ENCODE results near the gene AP3S2. TPM values are rescaled to one million over a fixed set of nuclear protein-coding genes. Genes with fewer than 3 reads are reported as not detected.

The AP3S2 gene
- total and polyA plus RNA-seq, 2 of the 13 experiments (the other 11 are each of a cell fraction or from before 2014, with no cell fraction given) = 17.6 to 44.4 TPM

- Histone ChIP-seq H3K79me2 (ENCODE audit: insufficient read depth, low read length) (no peaks in the 10 kb centered on the region), H3K27ac (ENCODE audit: extremely low read length, insufficient read depth, low read length) (no peak overlapping the region), H3K9ac (ENCODE audit: insufficient read depth, low read depth, low read length) (no peak overlapping the region), H3K4me2 (ENCODE audit: low read depth, low read length) (no peak overlapping the region), H3K36me3 (replicated peaks in 1 of 2; ENCODE audit: control insufficient read depth in 1 of 2, insufficient read depth in 2 of 2, low read length in 2 of 2) (peaks cover 10 to 46% of the 10 kb centered on the region in 2 experiments; a peak in 4 of 5 replicates), H4K20me1 (ENCODE audit: insufficient read depth, low read length) (no peaks in the 10 kb centered on the region), H3K4me3 (replicated peaks in 1 of 3; ENCODE audit: insufficient read depth in 1 of 3, low read depth in 2 of 3, low read length in 3 of 3) (no peak overlapping the region), H2AFZ (ENCODE audit: low read length) (no peak overlapping the region), H3K27me3 (ENCODE audit: control insufficient read depth in 1 of 2, insufficient read depth in 2 of 2, low read length in 2 of 2) (no peaks in the 10 kb centered on the region), H3K9me3 (ENCODE audit: low read length) (no peaks in the 10 kb centered on the region), H3K4me1 (ENCODE audit: insufficient read depth, low read length) (no peaks in the 10 kb centered on the region)
- 80% methylated on average over 6 of the region's 6 CpGs for WGBS (ENCODE audit: low lambda C conversion rate)
- TF ChIP-seq ZNF879 (CRISPR knock-in tag; IDR thresholded peaks at IDR 0.05) (no peak), IRF2 (CRISPR knock-in tag; IDR thresholded peaks at IDR 0.05) (no peak), ZNF619 (CRISPR knock-in tag; IDR thresholded peaks at IDR 0.05) (no peak), SAP130 (CRISPR knock-in tag; IDR thresholded peaks at IDR 0.05; ENCODE audit: low read depth) (no peak), NR2F6 (IDR thresholded peaks at IDR 0.05) (no peak), NR2F6 (CRISPR knock-in tag; IDR thresholded peaks at IDR 0.05) (no peak), ARHGAP35 (CRISPR knock-in tag; IDR thresholded peaks at IDR 0.05; ENCODE audit: borderline replicate concordance) (no peak), ZNF615 (CRISPR knock-in tag; IDR thresholded peaks at IDR 0.05; ENCODE audit: borderline replicate concordance) (no peak), ZHX1 (CRISPR knock-in tag; IDR thresholded peaks at IDR 0.05; ENCODE audit: low read depth) (no peak)
- intact Hi-C loops (cut with micrococcal nuclease; ENCODE audit: unreplicated experiment) = no loop called here
- no TSS peak for BruUV-seq (replicated peaks)
- ChIA-PET POLR2A (interaction anchor here (1.1 kb wide), 1 partner anchor 30 kb away, joined by 3 read pairs; no protein-coding TSS in a partner anchor), CTCF (ENCODE audit: low intra/inter-chr PET ratio, low total read pairs) (no interaction called here)
- ATAC-seq (no peak), FAIRE-seq (no peak), DNase-seq (ENCODE audit: low spot score) (no peak)
- in situ Hi-C loops (cut with HindIII; ENCODE audit: extremely low pct_ligation_motif_present, low pct_unique_long_range_greater_than_20kb) = no loop called here
These were observed 56.5 kb downstream of the AP3S2 start for GRCh38 chr15:89837134-89837829.

Measured in HepG2 (cell line).